NCI-H82 (cell line): Measurements from ENCODE around the gene DOHH.
"Not testable (repeated sequence)": the region's sequence is repeated elsewhere in the genome, so short reads cannot be mapped to it uniquely, and the experiment has no call there.

Source experiments
- DNase-seq: peaks from one replicate; lab custom pipeline; 2025; lab: John Stamatoyannopoulos, UW

The DOHH gene

DNA sequence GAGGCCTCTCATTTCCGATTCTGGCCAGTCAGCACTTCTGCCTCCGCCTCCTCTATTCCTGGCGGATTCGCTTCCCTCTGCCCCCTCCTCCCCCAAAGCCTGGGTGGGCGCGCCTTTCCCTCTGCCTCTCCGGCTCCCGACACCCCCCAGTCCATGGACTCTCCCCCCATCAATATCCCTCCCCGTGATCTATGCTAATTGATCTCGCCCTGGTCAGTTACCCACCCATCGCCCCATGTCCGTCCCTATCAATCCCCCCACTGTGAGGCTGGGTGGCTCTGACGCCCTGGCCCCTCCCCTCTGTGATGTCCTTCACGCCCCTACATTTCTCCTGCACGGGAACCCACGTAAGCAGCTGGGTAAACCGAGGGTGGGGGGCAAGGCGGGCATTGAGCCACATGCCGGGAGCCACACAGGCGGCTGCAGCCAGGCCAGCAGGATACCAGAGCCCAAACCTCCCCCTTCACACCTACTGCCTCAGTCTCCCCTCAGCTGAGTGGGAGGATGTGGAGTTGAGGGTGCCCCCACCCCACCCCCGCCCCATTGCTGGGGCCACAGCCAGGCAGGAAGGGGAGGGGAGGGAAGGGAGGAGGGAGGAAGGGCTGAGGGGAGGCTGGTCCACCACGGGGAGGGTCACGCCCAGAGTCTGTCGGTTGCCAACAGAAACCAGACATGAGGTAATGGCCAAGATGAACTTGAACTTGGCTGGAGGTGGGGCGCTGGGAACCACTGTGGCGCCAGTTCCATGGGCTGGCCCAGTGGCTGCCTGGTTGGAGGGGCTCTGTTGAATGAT, 41.2 kb downstream of the DOHH start:
- DNase-seq = no peak

DNA sequence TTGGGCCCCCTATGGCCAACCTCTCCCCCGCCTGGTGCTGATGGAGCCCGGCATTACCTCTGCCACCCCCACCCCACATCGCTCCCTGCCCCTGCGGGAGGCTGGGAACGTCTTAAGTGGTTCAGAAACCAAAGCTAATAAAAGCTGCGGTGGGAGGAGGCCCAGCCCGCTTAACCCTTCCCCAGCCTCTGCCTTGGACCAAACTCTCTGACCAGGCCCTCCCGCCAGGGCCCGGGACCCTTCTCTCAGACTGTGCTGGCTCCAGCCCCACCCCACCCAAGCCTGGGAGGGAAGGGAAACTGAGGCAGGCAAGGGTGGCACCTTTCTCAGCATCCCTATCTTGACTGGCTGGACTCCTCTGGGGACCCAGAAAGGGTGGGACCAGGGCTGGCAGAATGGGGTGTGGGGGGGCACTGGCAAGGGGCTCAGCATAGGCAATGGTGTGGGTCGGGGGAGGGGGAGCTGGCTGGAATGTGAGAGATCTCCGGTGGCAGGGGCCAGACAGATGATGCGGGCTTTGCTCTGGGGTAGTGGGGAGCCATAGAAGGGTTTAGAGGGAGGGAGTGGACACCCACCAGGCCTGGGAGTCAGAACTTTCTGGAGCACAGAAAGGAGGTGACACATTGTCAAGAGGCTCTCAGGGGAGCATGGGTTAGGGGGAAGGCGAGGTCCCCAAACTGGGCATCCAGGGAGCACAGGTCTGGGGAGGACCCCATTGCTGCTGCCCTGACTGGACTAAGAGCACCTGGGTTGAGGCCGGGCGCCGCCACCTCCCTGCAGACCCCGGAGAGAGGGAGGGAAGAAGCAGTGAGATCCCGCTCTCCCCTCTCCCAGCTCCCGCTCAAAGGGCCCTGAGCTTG, 42.0 kb downstream of the DOHH start:
- DNase-seq = no peak

- no peak for DNase-seq
Measured at GRCh38 chr19:3457528-3458228, 42.8 kb downstream of the DOHH start.

- no peak for DNase-seq
Measured at GRCh38 chr19:3456925-3457527, 43.4 kb downstream of the DOHH start.

DNA sequence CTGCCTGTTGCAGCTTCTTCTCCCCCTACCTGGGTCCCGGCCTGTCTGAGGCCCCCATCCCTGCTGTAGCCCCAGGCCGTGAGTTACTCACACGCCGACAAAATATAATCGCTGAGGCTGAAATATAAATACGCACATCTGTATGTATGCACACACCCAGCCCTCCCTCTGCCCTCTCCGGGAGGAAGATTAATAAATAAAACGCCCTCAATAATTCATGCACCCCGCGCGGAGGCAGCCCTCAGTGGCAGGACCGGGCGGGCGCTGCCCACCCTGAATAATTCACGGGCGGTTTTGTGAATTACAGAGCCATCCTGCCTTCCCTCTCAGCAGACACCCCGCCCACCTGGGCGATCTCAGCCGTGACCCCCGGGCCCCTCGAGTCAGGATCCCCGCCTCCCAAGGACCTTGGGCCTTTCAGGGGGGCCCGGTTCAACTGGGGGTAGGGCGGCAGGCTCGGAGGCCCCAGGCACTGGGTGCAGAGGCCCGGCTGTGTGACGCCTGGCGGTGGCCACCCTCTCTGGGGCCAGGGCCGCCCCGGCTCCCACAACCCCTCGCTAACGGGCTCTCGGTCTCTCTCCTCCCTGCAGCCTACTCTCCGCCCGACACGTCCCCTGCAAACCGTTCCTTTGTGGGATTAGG, 44.4 kb downstream of the DOHH start:
- DNase-seq = no peak

DNA sequence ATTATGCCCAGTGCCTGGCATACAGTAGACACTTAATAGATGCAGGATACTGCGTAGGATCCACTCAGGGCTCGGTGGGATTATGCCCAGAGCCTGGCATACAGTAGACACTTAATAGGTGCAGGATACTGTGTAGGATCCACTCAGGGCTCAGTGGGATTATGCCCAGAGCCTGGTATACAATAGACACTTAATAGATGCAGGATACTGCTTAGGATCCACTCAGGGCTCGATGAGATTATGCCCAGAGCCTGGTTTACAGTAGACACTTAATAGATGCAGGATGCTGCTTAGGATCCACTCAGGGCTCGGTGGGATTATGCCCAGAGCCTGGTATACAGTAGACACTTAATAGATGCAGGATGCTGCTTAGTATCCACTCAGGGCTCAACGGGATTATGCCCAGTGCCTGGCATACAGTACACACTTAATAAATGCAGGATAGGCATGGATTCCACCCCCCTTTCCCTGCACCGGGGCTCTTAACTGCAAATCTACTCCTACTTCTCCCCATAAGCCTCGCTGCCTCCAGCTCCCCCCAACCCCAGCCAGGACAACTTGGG, 45.0 kb downstream of the DOHH start:
- no peak for DNase-seq

- DNase-seq = no peak
Measured at GRCh38 chr19:3454656-3455392, 45.6 kb downstream of the DOHH start.

DNA sequence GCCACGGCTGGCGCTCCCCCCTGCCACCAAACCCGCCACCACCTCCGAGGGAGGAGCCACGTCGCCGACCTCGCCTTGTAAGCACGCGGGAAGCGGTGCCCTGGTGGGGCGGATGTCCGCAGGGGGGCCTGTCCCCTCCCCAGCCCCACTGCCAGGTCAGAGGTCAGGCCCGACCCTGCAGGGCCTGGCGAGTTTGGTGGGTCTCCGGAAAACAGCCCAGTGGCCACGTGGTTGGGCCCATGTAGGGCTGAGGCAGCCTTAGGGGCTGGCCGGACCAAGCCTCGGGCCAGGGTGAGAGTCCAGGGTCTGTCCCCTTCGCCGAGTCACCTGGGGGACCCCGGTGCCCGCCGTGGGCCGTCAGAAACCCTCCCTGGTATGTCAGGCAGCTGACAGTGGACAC, 46.6 kb downstream of the DOHH start:
- DNase-seq = no peak

- DNase-seq = not testable (repeated sequence)
Measured at GRCh38 chr19:3452942-3453214, 47.6 kb downstream of the DOHH start.

DNA sequence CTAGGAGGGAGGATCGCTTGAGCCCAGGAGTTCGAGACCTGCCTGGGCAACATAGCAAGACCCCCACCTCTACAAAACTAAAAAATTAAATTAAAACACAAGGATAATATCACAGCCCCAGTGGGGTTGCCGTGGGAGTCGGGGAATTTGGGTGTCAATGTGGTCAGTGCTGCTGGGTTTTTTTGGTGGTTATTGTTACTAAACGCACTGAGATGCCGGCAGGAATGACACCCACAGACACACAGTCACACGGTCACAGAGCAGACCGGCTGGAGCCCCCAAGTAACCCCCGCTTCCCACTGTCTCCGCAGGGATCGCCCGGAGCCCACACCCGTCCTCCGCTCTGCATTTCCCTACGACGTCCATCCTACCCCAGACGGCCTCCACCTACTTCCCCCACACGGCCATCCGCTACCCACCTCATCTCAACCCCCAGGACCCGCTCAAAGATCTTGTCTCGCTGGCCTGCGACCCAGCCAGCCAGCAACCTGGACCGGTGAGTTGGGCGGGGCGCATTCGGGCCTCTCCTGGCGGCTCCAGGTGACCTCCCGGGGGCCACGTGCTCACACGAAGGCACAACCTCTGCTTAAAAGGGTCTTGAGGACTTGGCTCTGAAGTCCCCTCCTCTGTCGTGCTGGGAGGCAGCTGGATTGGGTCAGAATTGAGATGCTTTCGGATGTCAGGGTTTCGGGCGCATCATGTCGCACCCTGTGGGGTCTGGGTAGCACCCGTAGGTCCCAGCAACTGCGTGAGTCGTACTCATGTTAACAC, 48.1 kb downstream of the DOHH start:
- DNase-seq = no peak

DNA sequence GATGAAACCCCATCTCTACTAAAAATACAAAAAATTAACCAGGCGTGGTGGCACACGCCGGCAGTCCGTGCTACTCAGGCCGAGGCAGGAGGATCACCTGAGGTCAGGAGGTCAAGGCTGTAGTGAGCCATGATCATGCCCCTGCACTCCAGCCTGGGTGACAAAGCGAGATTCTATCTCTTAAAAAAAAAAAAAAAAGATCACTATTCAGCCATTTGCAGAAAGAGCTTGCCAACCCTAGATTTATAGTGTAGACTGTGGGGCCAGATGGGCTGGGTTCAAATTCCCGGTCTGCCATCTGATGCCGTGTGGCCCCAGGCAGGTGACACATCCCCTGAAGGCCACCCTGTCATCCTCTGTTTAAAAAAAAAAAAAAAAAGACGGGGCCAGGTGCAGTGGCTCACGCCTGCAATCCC, 49.0 kb downstream of the DOHH start:
- no peak for DNase-seq

GRCh38 chr19:3450796-3451411, 49.6 kb downstream of the DOHH start:
- DNase-seq = no peak

DNA sequence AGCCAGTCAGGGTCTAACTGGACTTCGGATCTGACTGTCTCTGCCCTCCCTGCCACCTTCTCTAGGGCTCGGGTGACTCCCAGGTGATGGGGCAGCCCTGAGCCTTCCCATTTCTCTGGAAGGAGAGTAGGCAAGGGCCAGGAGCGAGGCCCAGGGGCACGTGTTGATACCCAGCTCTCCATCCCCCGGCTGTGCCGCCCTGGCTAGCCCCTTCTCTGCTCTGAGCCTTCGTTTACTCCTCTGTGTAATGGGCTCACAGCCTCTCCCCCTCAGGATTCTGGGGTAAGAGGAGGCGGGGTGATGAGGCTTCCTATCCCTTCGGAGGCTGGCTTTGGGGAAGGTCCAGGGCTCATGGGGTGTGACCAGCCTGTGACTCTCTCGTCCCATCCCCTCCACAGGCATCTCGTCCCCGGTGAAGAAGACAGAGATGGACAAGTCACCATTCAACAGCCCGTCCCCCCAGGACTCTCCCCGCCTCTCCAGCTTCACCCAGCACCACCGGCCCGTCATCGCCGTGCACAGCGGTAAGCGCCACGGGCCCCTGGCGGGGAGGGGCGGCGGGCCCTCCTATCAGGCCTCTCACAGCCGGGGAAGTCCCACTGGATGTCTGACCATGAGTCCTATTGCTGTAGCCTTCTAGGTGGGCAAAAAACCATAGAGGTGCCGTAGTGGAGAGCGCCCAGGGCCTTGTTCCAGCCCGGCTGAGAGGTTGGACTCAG, 51.7 kb downstream of the DOHH start:
- DNase-seq = no peak

GRCh38 chr19:3446657-3447056, 53.8 kb downstream of the DOHH start:
- DNase-seq = not testable (repeated sequence)

- no peak for DNase-seq
Measured at GRCh38 chr19:3444695-3445234, 55.7 kb downstream of the DOHH start.

DNA sequence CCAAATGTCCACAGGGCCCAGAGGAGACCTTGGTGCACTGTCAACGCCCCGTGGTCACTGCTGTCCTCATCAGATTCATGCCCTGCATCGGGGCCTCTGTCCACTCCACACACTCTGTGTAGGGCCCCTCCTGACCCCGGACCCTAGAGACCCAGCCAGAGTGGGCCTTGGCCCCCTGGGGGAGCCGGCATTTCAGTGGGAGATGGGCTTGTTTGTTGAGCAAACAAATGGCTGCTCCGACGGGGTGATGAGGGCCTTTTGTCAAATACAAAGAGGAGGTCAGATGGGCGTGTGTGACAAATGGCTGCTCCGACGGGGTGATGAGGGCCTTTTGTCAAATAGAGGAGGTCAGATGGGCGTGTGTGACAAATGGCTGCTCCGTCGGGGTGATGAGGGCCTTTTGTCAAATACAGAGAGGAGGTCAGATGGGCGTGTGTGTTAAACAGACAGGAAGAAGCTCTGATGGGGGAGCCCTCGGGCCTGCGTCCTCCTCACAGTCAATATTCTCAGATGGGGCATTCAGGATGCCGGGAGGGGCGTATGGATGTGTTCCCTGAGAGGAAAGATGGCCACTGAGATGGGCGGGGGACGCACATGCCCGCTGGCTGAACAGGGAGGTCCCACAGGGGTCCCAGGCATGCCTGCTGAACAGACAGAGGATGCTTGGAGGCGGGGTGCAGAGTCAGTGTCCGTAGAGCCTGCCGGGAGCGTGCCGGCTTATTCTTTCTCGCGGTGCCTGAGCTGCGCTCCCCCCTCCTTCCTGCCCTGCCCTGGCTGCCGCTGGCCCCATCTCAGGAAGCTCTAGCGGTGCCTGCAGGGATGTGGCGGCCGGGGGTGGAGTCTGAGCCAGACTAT, 56.4 kb downstream of the DOHH start:
- peak; percentile 19 for DNase-seq

DNA sequence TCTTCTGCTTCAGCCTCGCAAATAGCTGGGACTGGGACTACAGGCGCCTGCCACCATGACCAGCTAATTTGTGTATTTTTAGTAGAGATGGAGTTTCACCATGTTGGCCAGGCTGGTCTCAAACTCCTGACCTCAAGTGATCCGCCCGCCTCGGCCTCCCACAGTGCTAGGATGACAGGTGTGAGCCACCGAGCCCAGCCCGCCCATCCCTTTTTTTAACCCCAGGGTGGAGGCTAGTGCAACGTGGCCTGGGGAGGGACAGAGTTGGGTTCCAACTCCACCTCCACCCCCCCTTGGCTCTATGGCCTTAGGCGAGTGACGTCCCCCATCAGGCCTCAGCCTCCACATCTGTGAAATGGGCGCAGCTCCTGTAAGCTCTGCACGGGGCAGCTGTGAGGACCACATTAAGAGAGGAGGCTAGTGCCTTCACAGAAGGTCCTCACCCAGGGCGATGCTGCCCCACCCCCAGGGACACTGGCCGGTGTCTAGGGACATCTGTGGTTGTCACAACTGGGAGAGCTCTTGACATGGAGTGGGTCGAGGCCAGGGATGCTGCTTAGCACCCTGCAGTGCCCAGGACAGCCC, 57.9 kb downstream of the DOHH start:
- DNase-seq = no peak

DNA sequence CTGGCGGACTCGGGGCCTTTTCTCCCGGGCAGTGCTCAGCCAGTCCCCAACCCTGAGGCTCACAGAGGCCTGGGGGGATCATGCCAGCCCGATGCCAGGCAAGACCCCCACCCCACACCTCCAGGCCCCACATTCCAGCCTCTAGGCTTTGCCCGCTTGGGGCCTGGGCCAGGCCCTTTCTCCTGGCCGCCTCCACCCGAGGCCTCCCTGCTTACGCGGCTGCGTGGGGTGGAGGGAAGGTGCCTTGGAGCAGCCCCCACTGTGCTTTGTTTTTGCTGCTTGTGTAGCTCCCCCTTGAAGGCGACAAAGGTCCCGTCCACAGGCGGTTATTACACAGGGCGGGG, 58.5 kb downstream of the DOHH start:
- no peak for DNase-seq
